ENCODE measurements around the gene CDH23.

DNA sequence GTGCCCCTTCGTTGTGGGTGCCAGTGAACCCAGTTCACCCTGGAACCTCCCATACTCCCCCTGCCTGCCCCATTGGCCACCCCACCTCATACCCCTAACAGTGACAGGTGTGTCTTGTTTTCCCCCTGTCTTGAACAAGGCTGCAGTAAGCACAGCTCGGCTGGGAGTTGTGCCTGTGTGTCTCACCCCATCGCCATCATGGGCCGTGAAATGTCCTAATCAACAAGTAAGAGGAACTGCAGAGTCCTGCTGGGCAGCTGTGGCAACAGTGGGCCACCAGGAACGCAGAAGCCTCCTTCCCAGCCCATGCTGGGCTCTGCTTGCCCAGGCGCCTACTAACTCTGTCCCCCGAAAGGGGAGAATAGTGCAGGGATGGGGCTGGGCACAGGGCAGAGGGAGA is 231.2 kb downstream of the CDH23 start:
- TF ChIP-seq, protein P1, sequence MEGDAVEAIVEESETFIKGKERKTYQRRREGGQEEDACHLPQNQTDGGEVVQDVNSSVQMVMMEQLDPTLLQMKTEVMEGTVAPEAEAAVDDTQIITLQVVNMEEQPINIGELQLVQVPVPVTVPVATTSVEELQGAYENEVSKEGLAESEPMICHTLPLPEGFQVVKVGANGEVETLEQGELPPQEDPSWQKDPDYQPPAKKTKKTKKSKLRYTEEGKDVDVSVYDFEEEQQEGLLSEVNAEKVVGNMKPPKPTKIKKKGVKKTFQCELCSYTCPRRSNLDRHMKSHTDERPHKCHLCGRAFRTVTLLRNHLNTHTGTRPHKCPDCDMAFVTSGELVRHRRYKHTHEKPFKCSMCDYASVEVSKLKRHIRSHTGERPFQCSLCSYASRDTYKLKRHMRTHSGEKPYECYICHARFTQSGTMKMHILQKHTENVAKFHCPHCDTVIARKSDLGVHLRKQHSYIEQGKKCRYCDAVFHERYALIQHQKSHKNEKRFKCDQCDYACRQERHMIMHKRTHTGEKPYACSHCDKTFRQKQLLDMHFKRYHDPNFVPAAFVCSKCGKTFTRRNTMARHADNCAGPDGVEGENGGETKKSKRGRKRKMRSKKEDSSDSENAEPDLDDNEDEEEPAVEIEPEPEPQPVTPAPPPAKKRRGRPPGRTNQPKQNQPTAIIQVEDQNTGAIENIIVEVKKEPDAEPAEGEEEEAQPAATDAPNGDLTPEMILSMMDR (optimal IDR thresholded peaks at IDR 0.05 in 1 of 3, IDR thresholded peaks at IDR 0.05 in 1 of 3, conservative IDR thresholded peaks at IDR 0.05 in 1 of 3; ENCODE audit: extremely low read depth in 1 of 3, insufficient read depth in 2 of 3, low read length in 3 of 3): no peak
- no peak for TF ChIP-seq EZH2 (IDR thresholded peaks at IDR 0.05; ENCODE audit: low read length)
